Measurements from ENCODE around the gene ANKS3. TPM values are rescaled to one million over a fixed set of nuclear protein-coding genes. Genes with fewer than 3 reads are reported as not detected.

The ANKS3 gene
- total RNA-seq, 1 donor = 33.2 TPM

- TF ChIP-seq CTCF (IDR thresholded peaks at IDR 0.05; ENCODE audit: insufficient read depth, low read depth, low read length) = no peak
- peak; percentile 54 for DNase-seq (ENCODE audit: low read depth)
Observed at GRCh38 chr16:4767872-4768548, 33.9 kb upstream of the ANKS3 start.

GRCh38 chr16:4766875-4767628, 33.0 kb upstream of the ANKS3 start, which contains the start of gene ZNF500:
ZNF500 (minus strand) TSS chr16:4767162; CDS start chr16:4765978, 1,184 bp downstream.
- peak; percentile 94 for DNase-seq (ENCODE audit: low read depth)
- peak within 1 kb of the TSS; percentile 78 for H3K4me3 ChIP-seq (ENCODE audit: low read depth, low read length)
- no peak for TF ChIP-seq CTCF (IDR thresholded peaks at IDR 0.05; ENCODE audit: insufficient read depth, low read depth, low read length)

More at GRCh38 chr16:4767872-4768548, 33.9 kb upstream of the ANKS3 start:
- H3K4me3 ChIP-seq (ENCODE audit: low read depth, low read length) = peak overlapping the region; percentile 78

- DNase-seq (ENCODE audit: low read depth) = no peak
- H3K4me3 ChIP-seq (ENCODE audit: low read depth, low read length) = peak overlapping the region; percentile 78
- no peak for TF ChIP-seq CTCF (IDR thresholded peaks at IDR 0.05; ENCODE audit: insufficient read depth, low read depth, low read length)
Observed at GRCh38 chr16:4765511-4766474, 31.7 kb upstream of the ANKS3 start.

- no peak for TF ChIP-seq CTCF (IDR thresholded peaks at IDR 0.05; ENCODE audit: insufficient read depth, low read depth, low read length)
- no peak overlapping the region for H3K4me3 ChIP-seq (ENCODE audit: low read depth, low read length)
- DNase-seq (ENCODE audit: low read depth) = no peak
Observed at GRCh38 chr16:4763791-4764190, 29.7 kb upstream of the ANKS3 start.

GRCh38 chr16:4762205-4762604, 28.1 kb upstream of the ANKS3 start:
- DNase-seq (ENCODE audit: low read depth) = no peak
- H3K4me3 ChIP-seq (ENCODE audit: low read depth, low read length) = no peak overlapping the region
- TF ChIP-seq CTCF (IDR thresholded peaks at IDR 0.05; ENCODE audit: insufficient read depth, low read depth, low read length) = no peak

GRCh38 chr16:4760221-4760910, 26.3 kb upstream of the ANKS3 start:
- H3K4me3 ChIP-seq (ENCODE audit: low read depth, low read length) = no peak overlapping the region
- DNase-seq (ENCODE audit: low read depth) = no peak
- TF ChIP-seq CTCF (IDR thresholded peaks at IDR 0.05; ENCODE audit: insufficient read depth, low read depth, low read length) = no peak

Data from fibroblast of villous mesenchyme (primary cell).